ENCODE measurements around the gene WDR1.
A peak's percentile ranks its signal among the peaks of the same experiment; 100 is the strongest.

The WDR1 gene

GRCh38 chr4:10119773-10120172 is 3.2 kb upstream of the WDR1 start:
- no peak overlapping the region for H3K27ac ChIP-seq (ENCODE audit: low read depth, low read length)
- H3K4me3 ChIP-seq (ENCODE audit: low read length): no peak overlapping the region
- peaks cover 39% of the 10 kb centered on the region for H3K4me1 ChIP-seq (ENCODE audit: insufficient read depth, low read length)
- H3K9ac ChIP-seq (ENCODE audit: low read depth, low read length): no peak overlapping the region
- WGBS: 96% methylated on average over 7 of the region's 7 CpGs
- no peaks in the 10 kb centered on the region for H3K9me3 ChIP-seq (ENCODE audit: insufficient read depth, low read depth, low read length)
- H3K27me3 ChIP-seq (ENCODE audit: insufficient read depth, low read length): no peaks in the 10 kb centered on the region
- H3K36me3 ChIP-seq (ENCODE audit: insufficient read depth, low read length): peaks cover 10% of the 10 kb centered on the region

GRCh38 chr4:10119278-10119677 is 2.7 kb upstream of the WDR1 start:
- Histone ChIP-seq H3K9ac (ENCODE audit: low read depth, low read length) (no peak overlapping the region), H3K4me3 (ENCODE audit: low read length) (no peak overlapping the region), H3K36me3 (ENCODE audit: insufficient read depth, low read length) (peaks cover 15% of the 10 kb centered on the region), H3K27ac (ENCODE audit: low read depth, low read length) (no peak overlapping the region), H3K9me3 (ENCODE audit: insufficient read depth, low read depth, low read length) (no peaks in the 10 kb centered on the region), H3K27me3 (ENCODE audit: insufficient read depth, low read length) (no peaks in the 10 kb centered on the region), H3K4me1 (ENCODE audit: insufficient read depth, low read length) (peaks cover 44% of the 10 kb centered on the region)
- 92% methylated on average over 8 of the region's 8 CpGs for WGBS

GRCh38 chr4:10118048-10119004 is 1.7 kb upstream of the WDR1 start:
- Histone ChIP-seq H3K9ac (ENCODE audit: low read depth, low read length) (peak overlapping the region; percentile 99), H3K9me3 (ENCODE audit: insufficient read depth, low read depth, low read length) (no peaks in the 10 kb centered on the region), H3K27me3 (ENCODE audit: insufficient read depth, low read length) (no peaks in the 10 kb centered on the region), H3K4me3 (ENCODE audit: low read length) (peak overlapping the region; percentile 87), H3K27ac (ENCODE audit: low read depth, low read length) (peak overlapping the region; percentile 98; the same call in 1 of the 2 replicates), H3K4me1 (ENCODE audit: insufficient read depth, low read length) (peaks cover 38% of the 10 kb centered on the region), H3K36me3 (ENCODE audit: insufficient read depth, low read length) (peaks cover 25% of the 10 kb centered on the region)
- WGBS: 68% methylated on average over 21 of the region's 21 CpGs

- WGBS: 6% methylated on average over 17 of the region's 17 CpGs
- Histone ChIP-seq H3K36me3 (ENCODE audit: insufficient read depth, low read length) (peaks cover 33% of the 10 kb centered on the region), H3K4me3 (ENCODE audit: low read length) (peak overlapping the region; percentile 87), H3K27ac (ENCODE audit: low read depth, low read length) (peak overlapping the region; percentile 98), H3K9me3 (ENCODE audit: insufficient read depth, low read depth, low read length) (no peaks in the 10 kb centered on the region), H3K4me1 (ENCODE audit: insufficient read depth, low read length) (peaks cover 40% of the 10 kb centered on the region), H3K9ac (ENCODE audit: low read depth, low read length) (peak overlapping the region; percentile 99), H3K27me3 (ENCODE audit: insufficient read depth, low read length) (no peaks in the 10 kb centered on the region)
Observed at GRCh38 chr4:10117359-10118047, 904 bp upstream of the WDR1 start.

GRCh38 chr4:10115797-10116568 is 616 bp downstream of the WDR1 start:
- Histone ChIP-seq H3K9me3 (ENCODE audit: insufficient read depth, low read depth, low read length) (no peaks in the 10 kb centered on the region), H3K36me3 (ENCODE audit: insufficient read depth, low read length) (peaks cover 48% of the 10 kb centered on the region), H3K9ac (ENCODE audit: low read depth, low read length) (peak overlapping the region; percentile 98), H3K4me3 (ENCODE audit: low read length) (peak overlapping the region; percentile 89), H3K4me1 (ENCODE audit: insufficient read depth, low read length) (peaks cover 49% of the 10 kb centered on the region), H3K27me3 (ENCODE audit: insufficient read depth, low read length) (no peaks in the 10 kb centered on the region), H3K27ac (ENCODE audit: low read depth, low read length) (peak overlapping the region; percentile 98)
- 2% methylated on average over 70 of the region's 70 CpGs for WGBS

- peak overlapping the region; percentile 89 for H3K4me3 ChIP-seq (ENCODE audit: low read length)
- peak overlapping the region; percentile 98 for H3K27ac ChIP-seq (ENCODE audit: low read depth, low read length)
- peak overlapping the region; percentile 98 for H3K9ac ChIP-seq (ENCODE audit: low read depth, low read length)
- no peaks in the 10 kb centered on the region for H3K27me3 ChIP-seq (ENCODE audit: insufficient read depth, low read length)
- 60% methylated on average over 15 of the region's 15 CpGs for WGBS
- peaks cover 49% of the 10 kb centered on the region for H3K4me1 ChIP-seq (ENCODE audit: insufficient read depth, low read length)
- no peaks in the 10 kb centered on the region for H3K9me3 ChIP-seq (ENCODE audit: insufficient read depth, low read depth, low read length)
- H3K36me3 ChIP-seq (ENCODE audit: insufficient read depth, low read length): peaks cover 54% of the 10 kb centered on the region
Observed at GRCh38 chr4:10115271-10115796, 1.3 kb downstream of the WDR1 start.

GRCh38 chr4:10114607-10115006 is 2.0 kb downstream of the WDR1 start:
- Histone ChIP-seq H3K36me3 (ENCODE audit: insufficient read depth, low read length) (peaks cover 62% of the 10 kb centered on the region), H3K27ac (ENCODE audit: low read depth, low read length) (no peak overlapping the region), H3K4me3 (ENCODE audit: low read length) (0 out of 2 replicates have a peak overlapping the region, but pooled peaks have one; percentile 89), H3K9ac (ENCODE audit: low read depth, low read length) (no peak overlapping the region), H3K27me3 (ENCODE audit: insufficient read depth, low read length) (no peaks in the 10 kb centered on the region), H3K9me3 (ENCODE audit: insufficient read depth, low read depth, low read length) (no peaks in the 10 kb centered on the region), H3K4me1 (ENCODE audit: insufficient read depth, low read length) (peaks cover 49% of the 10 kb centered on the region)
- 86% methylated on average over 7 of the region's 7 CpGs for WGBS

- Histone ChIP-seq H3K27ac (ENCODE audit: low read depth, low read length) (no peak overlapping the region), H3K4me1 (ENCODE audit: insufficient read depth, low read length) (peaks cover 49% of the 10 kb centered on the region), H3K27me3 (ENCODE audit: insufficient read depth, low read length) (no peaks in the 10 kb centered on the region), H3K9me3 (ENCODE audit: insufficient read depth, low read depth, low read length) (no peaks in the 10 kb centered on the region), H3K4me3 (ENCODE audit: low read length) (no peak overlapping the region), H3K36me3 (ENCODE audit: insufficient read depth, low read length) (peaks cover 66% of the 10 kb centered on the region), H3K9ac (ENCODE audit: low read depth, low read length) (no peak overlapping the region)
- WGBS: 92% methylated on average over 4 of the region's 4 CpGs
Observed at GRCh38 chr4:10114147-10114546, 2.5 kb downstream of the WDR1 start.

GRCh38 chr4:10113362-10114047 is 3.1 kb downstream of the WDR1 start:
- WGBS: 89% methylated on average over 12 of the region's 12 CpGs
- Histone ChIP-seq H3K9ac (ENCODE audit: low read depth, low read length) (no peak overlapping the region), H3K36me3 (ENCODE audit: insufficient read depth, low read length) (peaks cover 73% of the 10 kb centered on the region), H3K4me1 (ENCODE audit: insufficient read depth, low read length) (peaks cover 44% of the 10 kb centered on the region), H3K9me3 (ENCODE audit: insufficient read depth, low read depth, low read length) (no peaks in the 10 kb centered on the region), H3K27ac (ENCODE audit: low read depth, low read length) (no peak overlapping the region), H3K4me3 (ENCODE audit: low read length) (no peak overlapping the region), H3K27me3 (ENCODE audit: insufficient read depth, low read length) (no peaks in the 10 kb centered on the region)

GRCh38 chr4:10112658-10113284 is 3.8 kb downstream of the WDR1 start:
- Histone ChIP-seq H3K27me3 (ENCODE audit: insufficient read depth, low read length) (no peaks in the 10 kb centered on the region), H3K4me3 (ENCODE audit: low read length) (no peak overlapping the region), H3K9me3 (ENCODE audit: insufficient read depth, low read depth, low read length) (no peaks in the 10 kb centered on the region), H3K4me1 (ENCODE audit: insufficient read depth, low read length) (peaks cover 42% of the 10 kb centered on the region), H3K36me3 (ENCODE audit: insufficient read depth, low read length) (peaks cover 80% of the 10 kb centered on the region), H3K27ac (ENCODE audit: low read depth, low read length) (no peak overlapping the region), H3K9ac (ENCODE audit: low read depth, low read length) (peak overlapping the region; percentile 16; the same call in 1 of the 2 replicates)
- 95% methylated on average over 16 of the region's 16 CpGs for WGBS

Measured in HUES64 (cell line).